Measurements from ENCODE around the gene ASTN2.

Gene ASTN2

GRCh38 chr9:117293206-117294114 lies 121.4 kb downstream of the ASTN2 start:
- no peak for DNase-seq

- DNase-seq, result no peak
These were observed 123.8 kb downstream of the ASTN2 start for GRCh38 chr9:117290856-117291622.

- DNase-seq, result no peak
These were observed 124.5 kb downstream of the ASTN2 start for GRCh38 chr9:117290306-117290840.

GRCh38 chr9:117286245-117286644 lies 128.6 kb downstream of the ASTN2 start:
- DNase-seq, result no peak

- no peak for DNase-seq
These were observed 130.4 kb downstream of the ASTN2 start for GRCh38 chr9:117284414-117284813.

- no peak for DNase-seq
These were observed 132.3 kb downstream of the ASTN2 start for GRCh38 chr9:117282541-117282940.

- no peak for DNase-seq
These were observed 136.3 kb downstream of the ASTN2 start for GRCh38 chr9:117278471-117279035.

- DNase-seq, result no peak
These were observed 136.8 kb downstream of the ASTN2 start for GRCh38 chr9:117278020-117278419.

- no peak for DNase-seq
These were observed 138.4 kb downstream of the ASTN2 start for GRCh38 chr9:117276444-117276843.

GRCh38 chr9:117273612-117274011 lies 141.2 kb downstream of the ASTN2 start:
- no peak for DNase-seq

- no peak for DNase-seq
These were observed 145.9 kb downstream of the ASTN2 start for GRCh38 chr9:117268847-117269446.

GRCh38 chr9:117266855-117267497 lies 147.9 kb downstream of the ASTN2 start:
- DNase-seq, result no peak

GRCh38 chr9:117265253-117265652 lies 149.6 kb downstream of the ASTN2 start:
- no peak for DNase-seq

- DNase-seq, result no peak
These were observed 156.5 kb downstream of the ASTN2 start for GRCh38 chr9:117258184-117258866.

- no peak for DNase-seq
These were observed 161.6 kb downstream of the ASTN2 start for GRCh38 chr9:117253261-117253660.

- no peak for DNase-seq
These were observed 164.1 kb downstream of the ASTN2 start for GRCh38 chr9:117250610-117251215.

GRCh38 chr9:117249799-117250198 lies 165.1 kb downstream of the ASTN2 start:
- no peak for DNase-seq

- no peak for DNase-seq
These were observed 167.6 kb downstream of the ASTN2 start for GRCh38 chr9:117247266-117247665.

GRCh38 chr9:117245175-117245829 lies 169.6 kb downstream of the ASTN2 start:
- DNase-seq, result no peak

GRCh38 chr9:117242082-117242481 lies 172.8 kb downstream of the ASTN2 start:
- DNase-seq, result no peak

GRCh38 chr9:117239428-117239827 lies 175.4 kb downstream of the ASTN2 start:
- no peak for DNase-seq

Measured in stimulated activated CD4-positive, alpha-beta T cell treated with anti-CD3 and anti-CD28 coated beads, Interleukin-4, amount 100 ng/mL, for 1 hour (primary cell).